GM18870 (cell line): ENCODE data around the gene NR4A3.
"Not testable (repeated sequence)": the region's sequence is repeated elsewhere in the genome, so short reads cannot be mapped to it uniquely, and the experiment has no call there.

Source experiments
- ATAC-seq: cut with Tn5 transposase; IDR thresholded peaks from one replicate; pipeline ENCODE4 v1.9.1; 2021; ENCODE audit warnings: moderate library complexity; ENCODE audit not compliant: unreplicated experiment

Gene NR4A3

DNA sequence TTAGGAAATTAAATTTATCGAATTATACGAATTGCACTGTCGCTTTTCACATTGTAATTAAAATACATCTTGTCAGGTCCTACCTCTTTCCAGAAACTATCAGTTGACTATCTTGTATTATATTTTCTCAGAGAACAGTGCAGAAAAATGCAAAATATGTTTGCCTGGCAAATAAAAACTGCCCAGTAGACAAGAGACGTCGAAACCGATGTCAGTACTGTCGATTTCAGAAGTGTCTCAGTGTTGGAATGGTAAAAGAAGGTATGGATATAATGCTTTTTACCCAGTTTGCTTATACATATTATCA, 10.8 kb downstream of the NR4A3 start:
- ATAC-seq: no peak

DNA sequence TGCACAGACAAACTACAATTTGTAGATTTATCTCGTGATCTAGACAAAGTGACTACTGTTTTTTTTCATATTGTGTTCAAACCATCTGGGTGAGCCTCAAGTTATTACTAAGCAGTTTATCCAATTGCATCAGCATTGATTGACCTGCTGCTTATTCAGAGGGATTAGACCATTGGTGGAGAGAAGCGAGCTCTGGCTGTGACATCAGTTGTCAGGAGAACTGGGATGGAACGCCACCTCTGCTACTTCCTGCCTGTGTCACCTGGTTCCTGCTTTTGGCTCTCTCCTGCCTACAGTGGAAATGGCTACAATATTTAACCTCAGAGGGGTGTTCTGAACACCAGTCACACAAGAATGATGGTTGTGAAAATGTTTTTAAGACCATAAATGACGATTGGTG, 12.1 kb downstream of the NR4A3 start:
- no peak for ATAC-seq

GRCh38 chr9:99834474-99834873, 12.8 kb downstream of the NR4A3 start:
- ATAC-seq: no peak

- ATAC-seq: no peak
Measured at GRCh38 chr9:99835142-99835541, 13.5 kb downstream of the NR4A3 start.

DNA sequence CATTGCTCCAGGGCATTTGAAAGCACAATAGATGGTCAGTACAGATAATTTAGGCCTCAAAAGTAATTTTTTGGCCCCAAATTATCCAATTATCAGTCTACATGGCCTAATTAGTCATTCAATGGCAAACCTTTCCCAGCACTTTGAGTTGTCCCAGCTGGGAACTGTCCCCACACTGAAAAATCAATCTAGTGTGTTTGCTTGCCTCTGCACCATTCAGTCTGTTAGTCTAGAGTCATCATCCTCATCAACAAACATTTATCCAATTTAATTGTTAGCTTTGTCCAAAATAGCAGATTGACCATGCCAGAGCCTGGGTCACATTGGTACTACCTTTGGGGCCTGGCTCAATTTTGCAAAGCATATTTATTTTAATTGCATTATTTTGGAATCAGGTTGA, 13.9 kb downstream of the NR4A3 start:
- no peak for ATAC-seq

DNA sequence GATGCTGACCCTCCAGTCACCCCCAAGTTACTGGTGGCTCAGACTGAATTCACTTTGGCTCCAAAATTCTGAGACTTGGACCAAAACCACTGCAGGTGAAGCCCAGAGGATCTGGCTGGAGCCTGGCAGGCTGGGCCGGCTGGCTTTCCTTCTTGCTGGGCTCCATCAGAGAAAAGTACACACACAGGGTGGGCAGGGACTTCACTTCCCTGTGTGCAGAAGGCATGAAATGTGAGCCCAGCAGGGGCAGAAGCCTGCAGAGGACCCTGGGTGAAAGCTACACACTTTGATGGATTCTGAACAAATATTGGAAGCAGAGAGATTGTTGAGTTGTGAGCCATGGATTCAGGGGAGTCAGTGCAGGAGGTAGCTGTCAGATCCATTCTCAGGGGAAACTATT, 18.4 kb downstream of the NR4A3 start:
- ATAC-seq: no peak

- ATAC-seq: no peak
Measured at GRCh38 chr9:99845063-99845462, 23.4 kb downstream of the NR4A3 start.

DNA sequence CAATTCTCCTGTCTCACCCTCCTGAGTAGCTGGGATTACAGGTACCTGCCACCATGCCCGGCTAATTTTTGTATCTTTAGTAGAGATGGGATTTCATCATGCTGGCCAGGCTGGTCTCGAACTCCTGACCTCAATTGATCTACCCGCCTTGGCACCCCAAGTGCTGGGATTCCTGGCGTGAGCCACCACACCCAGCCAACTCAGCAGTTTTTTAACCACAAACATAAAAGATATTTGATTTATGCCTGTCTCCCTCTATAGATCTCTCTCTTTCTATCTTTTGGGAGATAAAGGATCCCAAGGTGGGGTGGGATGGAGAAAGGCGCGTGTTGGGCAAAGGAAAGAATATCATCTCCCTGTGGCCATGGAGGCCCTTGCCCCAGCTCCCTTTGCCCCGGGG, 26.8 kb downstream of the NR4A3 start:
- no peak for ATAC-seq

DNA sequence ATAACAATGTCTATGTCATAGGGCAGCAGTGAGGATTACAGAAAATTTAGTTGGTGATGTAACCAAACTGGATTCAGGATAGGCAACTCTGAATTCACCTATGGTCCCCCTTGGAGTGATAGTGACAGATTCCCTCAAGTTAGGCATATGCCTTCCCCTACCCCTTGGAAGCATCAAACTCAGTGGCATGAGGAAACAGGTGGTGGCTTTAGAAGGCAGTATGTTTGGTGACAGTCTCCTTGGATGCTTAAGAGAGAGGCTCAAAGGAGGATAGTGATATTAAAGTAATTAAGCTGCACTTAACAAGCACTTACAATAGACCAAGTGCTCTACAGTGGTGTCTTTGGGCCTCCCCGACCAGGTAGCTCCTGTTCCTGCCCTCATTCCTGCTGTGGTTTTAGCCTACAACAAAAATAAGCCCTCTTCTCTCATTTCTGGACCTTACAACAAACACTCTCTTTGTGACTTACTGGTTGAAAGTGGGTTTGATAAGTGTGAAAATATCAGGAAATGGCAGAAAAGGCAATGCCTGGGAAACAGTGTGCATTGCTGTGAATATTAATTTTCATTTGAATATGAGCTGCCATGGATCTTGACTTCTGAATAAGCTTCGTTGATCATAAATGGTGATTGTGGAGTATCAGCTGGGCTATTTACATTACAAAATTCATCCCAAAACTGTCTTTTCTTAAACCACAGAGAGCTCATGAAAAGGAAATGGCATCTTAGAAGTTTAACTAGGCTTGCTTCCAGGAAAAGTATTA, 29.2 kb downstream of the NR4A3 start:
- ATAC-seq: peak; percentile 6

DNA sequence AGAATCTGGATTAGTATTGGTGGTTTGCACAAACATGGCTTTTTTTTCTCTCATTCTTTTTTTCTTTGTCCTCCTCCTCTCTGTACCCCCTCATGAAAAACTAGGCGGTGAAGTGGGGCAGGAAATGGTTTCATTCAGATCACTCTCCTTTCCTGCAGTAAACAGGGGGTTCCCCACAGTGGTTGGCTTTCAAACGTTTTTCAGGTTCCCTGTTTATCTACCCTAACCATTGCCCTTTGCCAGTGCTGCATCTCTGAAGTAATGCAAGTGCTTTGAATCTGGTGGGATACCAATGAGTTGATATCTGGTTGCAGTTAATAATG, 29.8 kb downstream of the NR4A3 start:
- peak; percentile 95 for ATAC-seq

DNA sequence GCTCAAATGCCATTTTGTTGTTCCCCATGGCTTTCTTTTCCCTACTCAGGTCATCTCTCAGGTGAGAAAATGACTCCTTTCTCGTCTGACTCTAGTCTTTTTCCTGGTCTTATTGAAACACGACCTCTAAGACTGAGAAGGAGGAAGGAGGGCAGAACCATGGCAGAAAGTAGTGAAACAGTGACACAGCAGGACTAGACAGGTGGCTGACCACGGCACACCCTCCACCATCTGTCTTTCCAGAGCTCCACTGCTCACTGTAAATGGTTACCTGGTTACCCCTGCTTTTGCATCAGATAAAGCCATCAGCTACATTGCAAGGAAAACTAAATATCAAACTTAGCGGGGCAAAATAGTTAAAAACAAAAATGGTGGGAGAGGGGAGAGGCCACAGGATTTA, 30.9 kb downstream of the NR4A3 start:
- ATAC-seq: peak; percentile 40

DNA sequence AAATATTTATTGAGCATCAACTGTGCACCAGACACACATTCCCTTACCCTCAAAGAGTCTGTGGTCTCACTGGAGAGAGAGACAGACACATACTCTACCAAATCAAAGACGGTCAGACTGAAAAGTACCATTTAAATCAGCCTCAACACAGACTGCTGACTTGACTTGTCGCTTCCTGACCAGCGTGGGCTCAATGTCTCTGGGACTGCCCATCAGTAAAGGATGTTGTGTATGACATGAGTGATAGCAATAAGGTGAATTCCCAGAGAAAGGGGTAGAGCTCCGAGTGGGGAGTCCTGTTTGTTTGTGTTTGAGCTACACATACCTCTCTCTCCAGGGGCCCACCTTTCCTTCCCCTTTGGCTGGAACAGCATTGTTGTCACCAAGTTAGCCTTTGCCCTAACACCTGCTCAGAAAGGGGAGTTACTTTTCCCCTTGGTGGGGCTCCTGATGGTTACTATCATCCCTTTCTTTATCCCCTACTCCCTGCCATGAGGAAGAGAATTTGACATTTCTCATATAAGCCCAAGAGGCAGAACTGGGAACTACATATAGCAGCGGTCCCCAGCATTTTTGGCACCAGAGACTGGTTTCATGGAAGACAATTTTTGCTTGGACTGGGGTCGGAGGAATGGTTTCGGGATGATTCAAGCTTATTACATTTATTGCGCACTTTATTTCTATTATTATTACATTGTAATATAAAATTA, 33.9 kb downstream of the NR4A3 start:
- ATAC-seq: no peak

GRCh38 chr9:99857576-99857975, 35.9 kb downstream of the NR4A3 start:
- ATAC-seq: not testable (repeated sequence)

GRCh38 chr9:99858087-99858486, 36.4 kb downstream of the NR4A3 start:
- ATAC-seq: no peak

DNA sequence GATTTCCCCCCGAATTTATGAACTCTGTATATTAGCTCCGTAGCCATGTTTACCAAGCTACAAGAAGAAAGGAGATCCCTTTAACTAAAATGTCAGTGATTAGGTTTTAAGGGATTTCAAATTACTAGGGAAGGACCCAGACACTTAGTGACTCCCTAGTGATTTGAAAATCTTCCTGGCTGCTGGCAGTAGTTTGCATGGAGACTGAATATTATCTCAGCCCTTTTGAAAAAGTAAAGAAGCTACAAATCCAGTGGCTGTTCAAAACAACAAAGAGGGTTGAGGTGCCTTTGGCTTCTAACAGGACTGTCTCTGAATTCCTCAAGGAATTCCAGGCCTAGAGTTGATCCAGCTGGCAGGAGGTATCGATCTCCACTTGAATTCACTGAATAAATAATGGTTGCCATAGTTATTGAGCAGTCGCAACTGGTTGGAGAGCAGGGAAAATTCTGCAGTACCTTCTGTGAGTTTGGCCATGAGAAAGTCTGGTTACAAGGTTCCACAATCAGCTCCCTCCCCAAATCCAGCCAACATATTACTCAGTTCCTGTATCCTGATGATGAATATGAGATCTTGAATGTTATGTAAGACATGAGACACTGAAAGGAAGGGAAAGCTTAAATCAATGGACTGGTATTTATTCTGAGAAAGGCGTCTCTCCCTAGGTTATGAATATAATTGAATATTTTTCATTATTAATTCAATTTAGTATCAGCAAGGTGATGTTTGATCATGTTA, 37.7 kb downstream of the NR4A3 start:
- no peak for ATAC-seq

- no peak for ATAC-seq
Measured at GRCh38 chr9:99860266-99860665, 38.6 kb downstream of the NR4A3 start.

DNA sequence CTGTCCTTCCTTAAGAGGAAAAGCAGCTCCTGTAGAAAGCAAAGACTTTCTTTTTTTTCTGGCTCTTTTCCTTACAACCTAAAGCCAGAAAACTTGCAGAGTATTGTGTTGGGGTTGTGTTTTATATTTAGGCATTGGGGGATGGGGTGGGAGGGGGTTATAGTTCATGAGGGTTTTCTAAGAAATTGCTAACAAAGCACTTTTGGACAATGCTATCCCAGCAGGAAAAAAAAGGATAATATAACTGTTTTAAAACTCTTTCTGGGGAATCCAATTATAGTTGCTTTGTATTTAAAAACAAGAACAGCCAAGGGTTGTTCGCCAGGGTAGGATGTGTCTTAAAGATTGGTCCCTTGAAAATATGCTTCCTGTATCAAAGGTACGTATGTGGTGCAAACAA, 42.3 kb downstream of the NR4A3 start:
- no peak for ATAC-seq

DNA sequence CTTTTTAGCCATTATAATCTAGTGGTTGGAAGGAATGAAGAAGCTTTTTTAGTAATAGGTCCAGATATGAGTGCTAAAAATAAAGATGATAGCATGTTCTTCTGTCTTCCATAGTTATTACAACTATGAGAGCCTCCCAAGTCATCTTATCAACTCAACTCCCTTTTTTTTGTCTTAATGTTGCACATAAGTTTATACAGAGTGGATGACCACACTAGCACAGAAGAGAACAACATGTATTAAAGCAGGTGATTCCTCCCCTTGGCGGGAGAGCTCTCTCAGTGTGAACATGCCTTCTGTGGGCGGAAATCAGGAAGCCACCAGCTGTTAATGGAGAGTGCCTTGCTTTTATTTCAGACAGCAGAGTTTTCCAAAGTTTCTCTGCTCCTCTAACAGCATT, 44.7 kb downstream of the NR4A3 start:
- no peak for ATAC-seq

DNA sequence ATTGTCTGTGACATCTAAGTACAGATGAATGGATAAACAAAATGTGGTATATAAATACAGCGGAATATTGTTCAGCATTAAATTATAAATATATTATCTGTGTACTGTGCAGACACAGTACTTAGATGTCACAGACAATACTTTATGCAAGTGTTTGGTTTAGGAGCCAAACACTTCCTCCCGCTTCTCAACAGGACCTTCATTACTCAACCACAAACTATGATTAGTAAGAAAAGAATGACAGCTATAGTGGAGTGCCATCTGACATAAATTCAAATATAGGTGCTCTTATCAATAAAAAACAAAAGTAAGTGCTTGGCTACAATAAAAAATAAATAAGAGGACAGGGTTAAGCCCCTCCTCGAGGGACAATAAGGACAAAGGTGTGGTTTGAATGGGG, 45.9 kb downstream of the NR4A3 start:
- no peak for ATAC-seq

- ATAC-seq: peak; percentile 75
Measured at GRCh38 chr9:99867968-99868367, 46.3 kb downstream of the NR4A3 start.

DNA sequence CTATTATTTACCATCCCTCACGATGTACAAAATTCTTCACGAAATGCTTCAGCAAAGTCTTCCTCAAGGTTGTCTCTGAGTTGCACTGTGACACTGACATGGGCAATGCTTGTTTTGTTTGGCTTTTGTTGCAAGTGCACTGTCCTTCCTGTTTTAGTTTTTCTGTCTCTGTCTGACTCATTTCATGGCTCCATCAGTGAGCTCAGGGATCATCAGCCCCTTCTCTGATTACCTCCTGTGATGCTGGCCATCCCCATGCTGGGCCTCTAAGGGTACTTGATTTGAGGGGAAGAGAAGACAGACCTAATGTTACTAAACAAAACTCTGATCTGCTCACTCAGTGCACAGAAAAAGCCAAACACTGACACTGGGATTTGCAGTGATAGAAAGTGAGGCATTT, 47.2 kb downstream of the NR4A3 start:
- peak; percentile 85 for ATAC-seq

DNA sequence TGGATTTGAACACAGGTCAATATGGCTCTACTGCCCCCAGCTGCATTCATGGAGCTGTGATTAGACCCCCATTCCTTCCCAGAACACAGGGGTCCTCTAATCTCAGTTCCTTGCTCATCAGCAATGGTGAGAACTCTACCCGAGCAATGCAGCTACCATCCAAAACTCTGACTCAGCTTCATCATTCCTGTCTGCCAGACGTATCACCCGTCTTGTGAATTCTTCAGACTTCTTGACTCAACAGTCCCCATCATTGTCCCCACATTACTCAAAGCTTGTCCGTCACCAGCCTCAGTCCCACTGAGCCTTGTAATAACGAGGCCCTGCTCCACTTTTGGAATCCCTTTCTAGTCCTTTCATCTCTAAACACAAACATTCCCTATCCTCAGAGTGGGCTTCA, 48.4 kb downstream of the NR4A3 start:
- ATAC-seq: no peak
